ENCODE measurements around the gene LTA4H.
"Not testable (repeated sequence)": the region's sequence is repeated elsewhere in the genome, so short reads cannot be mapped to it uniquely, and the experiment has no call there.

The LTA4H gene

GRCh38 chr12:95990136-95990535 lies 45.3 kb downstream of the LTA4H start:
- DNase-seq (ENCODE audit: low read depth, low spot score) = no peak

- no peak for DNase-seq (ENCODE audit: low read depth, low spot score)
These were observed 45.8 kb downstream of the LTA4H start for GRCh38 chr12:95989504-95990123.

- DNase-seq (ENCODE audit: low read depth, low spot score) = no peak
These were observed 46.7 kb downstream of the LTA4H start for GRCh38 chr12:95988506-95989275.

- DNase-seq (ENCODE audit: low read depth, low spot score) = no peak
These were observed 48.5 kb downstream of the LTA4H start for GRCh38 chr12:95986635-95987570.

GRCh38 chr12:95984682-95985081 lies 50.7 kb downstream of the LTA4H start:
- no peak for DNase-seq (ENCODE audit: low read depth, low spot score)

- DNase-seq (ENCODE audit: low read depth, low spot score) = no peak
These were observed 52.8 kb downstream of the LTA4H start for GRCh38 chr12:95982602-95983001.

- DNase-seq (ENCODE audit: low read depth, low spot score) = no peak
These were observed 55.0 kb downstream of the LTA4H start for GRCh38 chr12:95980437-95980836.

GRCh38 chr12:95978774-95979173 lies 56.6 kb downstream of the LTA4H start:
- no peak for DNase-seq (ENCODE audit: low read depth, low spot score)

- no peak for DNase-seq (ENCODE audit: low read depth, low spot score)
These were observed 57.0 kb downstream of the LTA4H start for GRCh38 chr12:95978351-95978750.

- no peak for DNase-seq (ENCODE audit: low read depth, low spot score)
These were observed 57.6 kb downstream of the LTA4H start for GRCh38 chr12:95977764-95978305.

GRCh38 chr12:95976416-95976832 lies 59.0 kb downstream of the LTA4H start:
- no peak for DNase-seq (ENCODE audit: low read depth, low spot score)

- no peak for DNase-seq (ENCODE audit: low read depth, low spot score)
These were observed 59.9 kb downstream of the LTA4H start for GRCh38 chr12:95975491-95975890.

GRCh38 chr12:95974358-95974757 lies 61.0 kb downstream of the LTA4H start:
- DNase-seq (ENCODE audit: low read depth, low spot score) = no peak

- DNase-seq (ENCODE audit: low read depth, low spot score) = no peak
These were observed 62.4 kb downstream of the LTA4H start for GRCh38 chr12:95972832-95973456.

- no peak for DNase-seq (ENCODE audit: low read depth, low spot score)
These were observed 64.5 kb downstream of the LTA4H start for GRCh38 chr12:95970905-95971304.

- DNase-seq (ENCODE audit: low read depth, low spot score) = not testable (repeated sequence)
These were observed 66.3 kb downstream of the LTA4H start for GRCh38 chr12:95969116-95969515.

- no peak for DNase-seq (ENCODE audit: low read depth, low spot score)
These were observed 68.1 kb downstream of the LTA4H start for GRCh38 chr12:95967301-95967700.

GRCh38 chr12:95966287-95966870 lies 69.0 kb downstream of the LTA4H start:
- no peak for DNase-seq (ENCODE audit: low read depth, low spot score)

- DNase-seq (ENCODE audit: low read depth, low spot score) = no peak
These were observed 72.3 kb downstream of the LTA4H start for GRCh38 chr12:95963096-95963495.

GRCh38 chr12:95962222-95962621 lies 73.2 kb downstream of the LTA4H start:
- DNase-seq (ENCODE audit: low read depth, low spot score) = no peak

- no peak for DNase-seq (ENCODE audit: low read depth, low spot score)
These were observed 75.1 kb downstream of the LTA4H start for GRCh38 chr12:95960241-95960640.
